Activated CD8-positive, alpha-beta memory T cell treated with anti-CD3 and anti-CD28 coated beads for 48 hours (primary cell): Measurements from ENCODE around the gene GOSR2.
"Not testable (repeated sequence)": the region's sequence is repeated elsewhere in the genome, so short reads cannot be mapped to it uniquely, and the experiment has no call there.

Experiments used
- DNase-seq, 3 experiments: peaks; one replicate each; pipeline ENCODE4 v3.0.0-alpha.2; 2020; ENCODE audit warnings: low read depth in 2 of 3, low spot score in 2 of 3

Gene GOSR2

DNA sequence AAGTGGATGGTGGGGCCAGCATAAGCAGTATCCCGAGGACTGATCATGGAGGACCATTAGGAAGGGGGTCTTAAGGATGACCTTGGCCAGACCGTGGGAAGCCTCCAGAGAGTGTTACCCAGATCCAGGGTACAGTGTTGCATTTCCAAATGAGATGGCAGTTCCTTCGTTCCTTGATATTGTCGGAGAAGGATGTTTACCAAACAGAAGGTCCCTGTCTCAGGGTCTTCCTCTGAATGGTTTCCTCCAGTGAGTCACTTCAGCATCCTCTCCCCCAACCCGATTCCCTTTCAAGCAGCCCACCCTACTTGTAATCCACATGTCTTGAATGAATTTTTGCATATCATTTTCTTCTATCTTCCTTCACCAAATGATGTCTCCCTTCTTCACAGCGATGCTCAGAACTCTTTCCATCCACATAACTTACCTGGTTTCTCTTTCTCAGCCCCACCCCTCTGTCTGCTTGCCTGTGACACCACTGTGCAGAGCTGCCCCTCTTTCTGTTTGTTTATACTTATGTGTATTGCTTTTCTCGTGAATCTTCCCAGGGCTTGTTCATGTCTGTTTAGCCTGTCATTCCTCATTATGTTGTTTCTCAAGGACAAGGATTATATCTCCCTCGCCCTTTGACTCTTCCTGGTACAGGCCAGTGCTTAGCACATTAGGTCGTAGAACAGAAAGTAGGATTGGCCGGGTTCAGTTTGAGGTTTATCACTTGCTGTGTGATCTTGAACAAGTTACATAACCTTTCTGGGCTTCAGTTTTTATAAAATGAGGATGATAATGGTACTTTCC lies 5.7 kb downstream of the GOSR2 start:
- DNase-seq: no peak

DNA sequence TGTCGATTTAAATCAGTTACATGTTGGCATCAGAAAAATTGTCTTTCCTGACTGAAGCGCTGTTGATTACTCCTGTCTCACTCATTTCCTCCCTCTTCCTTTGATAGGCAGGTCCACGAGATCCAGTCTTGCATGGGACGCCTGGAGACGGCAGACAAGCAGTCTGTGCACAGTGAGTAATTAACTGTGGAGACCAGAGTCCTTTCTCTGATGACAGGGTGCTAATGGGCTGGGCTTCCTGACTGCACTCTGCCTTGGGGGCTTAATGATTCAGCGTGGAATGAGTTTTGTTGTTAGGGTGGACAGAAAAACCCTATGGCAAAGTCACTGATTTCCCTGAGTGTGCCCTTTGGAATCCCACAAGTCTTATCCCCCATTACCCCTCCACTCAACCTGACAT lies 6.5 kb downstream of the GOSR2 start:
- DNase-seq: no peak

DNA sequence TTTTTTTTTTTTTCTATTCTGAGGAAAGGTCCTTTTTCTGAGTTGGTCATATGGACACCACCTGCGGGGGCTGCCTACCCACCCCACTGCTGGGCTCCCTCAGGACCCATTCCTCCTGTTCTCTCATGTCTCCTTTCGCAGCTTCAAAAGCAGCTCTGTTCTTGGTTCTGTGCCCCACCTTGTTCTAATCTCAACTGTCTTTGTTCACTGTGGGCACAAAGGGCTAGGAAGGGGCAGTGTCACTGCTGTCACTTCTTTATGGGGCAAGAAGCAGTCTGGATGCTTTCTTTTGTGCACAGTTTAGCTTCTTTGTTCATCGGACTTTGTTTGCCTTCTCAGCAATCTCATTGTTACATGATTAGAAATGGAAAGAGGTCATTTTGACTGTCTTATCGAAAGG lies 7.1 kb downstream of the GOSR2 start:
- no peak for DNase-seq

DNA sequence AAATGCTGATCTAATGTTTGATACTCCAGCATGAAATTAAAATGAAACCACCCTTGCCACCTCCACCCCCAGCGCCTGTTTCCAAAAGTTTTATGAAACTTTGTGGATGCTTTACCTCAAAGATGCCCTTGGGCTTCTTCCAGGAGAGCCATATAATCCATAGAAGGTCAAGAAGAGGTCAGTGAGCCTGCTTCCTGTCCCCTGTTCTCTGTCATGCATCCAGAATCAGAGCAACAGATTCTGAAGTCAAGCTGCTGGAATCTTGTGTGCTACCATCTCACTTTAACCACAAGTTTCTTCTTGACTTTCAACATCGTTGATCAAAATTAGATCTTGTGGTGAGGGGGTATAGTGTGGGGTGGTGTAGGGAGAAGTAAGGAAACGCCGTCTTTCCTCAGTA lies 8.6 kb downstream of the GOSR2 start:
- no peak for DNase-seq

DNA sequence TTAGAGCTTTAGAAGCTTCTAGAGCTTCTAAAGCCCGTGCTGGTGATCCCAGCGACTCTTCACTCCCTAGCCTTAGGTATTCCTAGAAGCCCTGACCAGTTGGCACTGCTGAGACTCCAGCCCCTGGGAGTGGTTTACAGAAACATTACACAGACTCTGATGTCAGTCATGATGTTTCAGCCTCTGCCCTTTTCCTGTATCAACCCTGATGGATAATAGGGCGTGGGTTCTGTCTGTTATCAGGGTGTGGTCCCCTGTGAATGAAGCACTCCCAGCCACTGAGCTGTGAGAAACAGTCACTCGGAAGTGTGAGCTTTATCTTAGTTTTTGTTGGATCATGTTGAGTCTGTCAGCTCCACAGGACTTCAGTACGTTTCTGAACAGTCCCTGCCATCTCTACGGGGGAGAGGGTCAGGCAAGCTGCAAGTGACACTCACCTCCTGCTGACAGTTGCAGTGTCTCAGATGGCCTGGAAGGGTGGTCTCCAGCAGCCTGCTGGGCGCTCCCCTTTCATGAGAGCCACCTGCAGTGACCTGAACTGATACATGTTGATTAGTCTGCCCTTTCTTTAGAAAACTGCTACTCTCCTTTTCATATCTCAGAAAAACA lies 12.8 kb downstream of the GOSR2 start:
- DNase-seq: no peak

DNA sequence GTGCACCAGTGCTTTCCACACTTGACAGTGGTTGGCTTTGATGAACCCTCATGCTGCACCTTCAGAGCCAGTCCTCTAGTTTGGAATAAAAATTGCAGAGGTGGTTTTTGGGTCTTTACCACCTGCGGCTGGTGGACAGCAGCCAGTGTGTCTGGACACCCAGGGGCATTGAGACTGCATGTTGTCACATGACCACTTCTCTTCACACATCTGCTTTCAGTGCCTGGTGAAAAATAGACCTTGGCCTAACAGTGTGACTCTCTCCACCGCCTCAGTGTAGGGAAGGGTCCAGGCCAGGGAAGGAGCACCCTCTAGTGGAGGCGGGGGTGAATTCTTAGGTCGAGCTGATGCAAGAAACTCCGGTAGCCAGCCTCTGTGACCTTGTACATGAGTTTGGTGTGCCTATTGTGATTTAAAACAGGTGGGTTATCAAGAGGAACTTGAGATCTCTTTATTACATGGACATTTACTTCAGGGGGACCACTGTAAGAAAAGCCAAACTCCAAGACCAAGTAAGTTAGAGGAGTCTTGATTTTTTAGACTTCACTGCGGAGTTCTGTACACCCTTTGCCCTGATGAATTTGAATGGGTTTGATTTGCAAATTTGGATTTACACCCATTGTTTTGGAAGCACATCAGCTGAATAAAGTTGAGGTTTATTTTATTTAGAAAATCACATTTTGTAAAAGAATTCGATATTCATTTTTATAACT lies 17.9 kb downstream of the GOSR2 start:
- DNase-seq: peak in 2 of 3 experiments; percentile 23 to 47

DNA sequence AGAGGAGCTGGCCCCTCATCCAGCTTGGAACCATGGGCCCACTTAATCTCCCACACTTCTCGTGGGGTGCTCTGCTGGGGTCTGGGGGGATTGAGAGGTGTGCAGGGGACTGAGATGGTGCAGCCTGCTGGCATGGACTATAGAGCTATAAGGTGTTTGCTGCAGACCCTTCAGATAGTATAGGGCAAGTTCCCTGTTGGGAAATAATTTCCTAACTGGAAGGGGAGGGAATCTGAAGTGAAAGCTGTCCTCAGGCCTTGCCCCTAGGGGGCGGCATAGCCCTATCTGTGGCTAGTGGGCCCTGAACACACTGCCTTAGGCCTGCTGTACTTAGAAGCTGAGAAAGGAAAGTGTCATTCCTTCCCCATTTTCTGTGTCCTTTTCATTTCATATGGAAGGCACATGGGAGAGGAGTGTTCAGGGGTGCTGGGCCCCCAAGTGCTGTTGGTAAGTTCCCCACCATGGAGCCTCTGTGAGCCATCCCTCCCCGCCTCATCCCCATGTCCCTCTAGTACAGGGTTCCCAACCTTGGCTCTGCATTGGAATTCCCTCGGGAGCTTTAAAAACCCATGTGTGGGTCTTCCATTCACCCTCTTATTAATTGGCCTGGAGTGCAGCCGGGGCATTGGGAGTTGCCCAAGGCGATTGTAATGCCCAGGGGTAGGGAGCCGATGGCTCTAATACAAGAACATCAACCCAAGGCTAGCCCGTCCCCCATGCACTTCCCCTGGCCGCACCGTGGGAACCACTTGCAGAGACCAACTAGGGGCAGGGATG lies 19.7 kb downstream of the GOSR2 start:
- DNase-seq: peak in 1 of 3 experiments; percentile 27

DNA sequence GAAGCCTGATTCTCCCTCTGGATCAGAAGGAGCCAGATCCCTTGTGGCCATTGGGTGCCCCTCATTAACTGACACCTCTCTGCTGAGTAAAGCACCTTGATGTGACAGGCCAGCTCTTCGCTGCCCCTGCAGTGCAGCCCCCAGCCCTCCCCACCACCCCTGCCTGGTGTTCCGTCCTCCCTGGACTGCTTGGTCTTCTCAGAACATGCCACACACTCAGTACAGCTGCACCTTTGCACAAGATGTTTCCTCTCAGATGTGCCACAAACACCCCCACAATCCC lies 20.2 kb downstream of the GOSR2 start:
- DNase-seq: no peak

DNA sequence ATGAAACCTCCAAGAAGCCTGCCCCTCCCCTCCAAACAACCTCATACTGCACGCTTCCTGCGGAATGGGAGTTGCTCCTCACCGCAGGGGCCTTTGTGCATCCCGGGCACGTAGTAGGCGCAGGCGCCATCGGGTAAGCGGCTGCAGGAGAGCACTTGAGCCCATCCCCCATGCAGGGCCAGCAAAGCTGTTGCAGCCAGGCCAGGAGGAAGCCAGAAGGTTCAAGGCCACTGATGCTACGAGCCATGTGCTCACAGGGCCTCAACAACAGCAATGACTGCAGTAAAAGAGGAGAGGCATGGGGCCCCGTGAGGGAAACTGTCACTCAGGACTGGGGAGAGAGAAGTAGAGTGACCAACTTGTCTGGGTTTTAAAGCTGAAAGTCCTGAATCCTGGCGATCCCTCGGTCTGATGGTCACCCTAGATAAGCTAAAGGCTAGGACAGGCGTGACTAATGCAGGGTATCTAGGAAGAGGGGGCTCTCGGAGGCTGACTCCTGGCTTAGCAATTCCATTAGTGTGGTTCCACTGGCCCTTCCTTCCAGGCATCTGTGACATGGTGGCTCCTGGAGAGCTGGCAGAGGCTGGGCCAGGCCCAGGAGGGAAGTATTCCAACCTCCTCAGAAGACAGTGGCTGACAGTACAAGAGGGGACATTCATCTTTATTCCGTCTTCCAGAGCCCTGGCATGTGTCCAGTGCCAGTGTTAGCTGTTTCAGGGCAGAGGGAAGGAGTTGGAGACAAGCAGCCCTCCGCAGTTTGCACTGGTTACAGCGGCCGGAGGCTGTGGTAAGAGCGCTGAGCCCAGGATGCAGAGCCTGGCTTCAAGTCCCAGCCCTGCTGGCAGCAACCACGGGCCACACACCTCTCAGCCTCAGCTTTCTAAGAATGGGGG lies 20.8 kb downstream of the GOSR2 start:
- no peak for DNase-seq

DNA sequence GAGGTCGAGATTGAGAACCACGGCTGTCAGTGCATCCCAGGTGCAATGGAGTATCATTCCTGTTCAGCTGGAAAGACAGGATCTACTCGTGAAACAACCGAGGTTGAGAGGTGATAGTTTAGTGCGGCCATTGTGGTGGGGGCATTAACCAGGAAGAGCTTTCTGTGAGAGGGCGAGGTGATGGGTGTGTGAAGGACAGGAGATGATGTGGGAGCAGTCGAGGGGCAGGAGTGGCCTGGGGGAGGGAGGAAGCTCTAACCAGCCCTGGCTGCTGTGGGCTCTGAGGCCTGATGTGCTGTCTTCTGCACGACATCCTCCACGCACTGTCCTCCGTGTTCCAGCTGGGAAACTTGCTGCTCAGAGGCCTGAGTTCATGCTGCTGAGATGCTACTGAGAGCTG lies 22.0 kb downstream of the GOSR2 start:
- no peak for DNase-seq

DNA sequence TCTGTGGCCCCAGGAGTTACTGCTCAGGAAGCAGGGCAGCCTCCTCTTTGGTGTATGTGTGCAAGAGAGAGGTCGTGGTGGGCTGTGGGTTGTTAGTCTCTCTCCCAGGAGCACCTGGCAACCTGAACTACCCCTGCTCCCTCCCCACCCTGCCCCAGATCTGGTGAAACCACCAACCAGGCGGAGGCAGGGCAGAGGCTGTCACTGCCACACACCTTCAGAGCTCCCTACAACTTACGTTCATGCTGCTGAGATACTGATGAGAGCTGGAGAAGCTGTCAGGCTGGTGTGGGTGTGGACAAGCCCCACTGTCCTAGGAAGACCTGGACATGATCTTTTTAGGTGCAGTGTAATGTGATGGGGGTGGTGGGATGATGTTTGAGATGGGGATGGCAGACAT lies 24.3 kb downstream of the GOSR2 start:
- DNase-seq: no peak

DNA sequence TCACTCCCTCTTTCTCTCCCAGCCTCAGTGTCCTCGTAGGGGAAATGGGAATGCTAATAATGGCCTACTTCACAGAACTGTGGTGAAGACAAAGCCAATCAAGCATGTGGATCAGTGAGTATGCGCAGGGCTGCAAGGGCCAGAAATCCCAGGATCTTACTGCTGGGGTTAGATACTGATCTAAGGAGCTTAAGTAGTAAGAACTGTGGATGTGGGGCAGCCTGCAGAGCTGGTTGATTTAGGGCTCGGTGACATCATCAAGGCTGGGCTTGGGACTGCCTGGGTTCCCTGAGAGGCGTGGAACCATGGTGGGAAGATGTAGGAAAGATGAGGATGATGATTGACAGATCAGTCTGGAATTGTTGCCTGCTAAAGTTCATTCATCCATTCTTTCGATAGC lies 25.6 kb downstream of the GOSR2 start:
- DNase-seq: no peak

DNA sequence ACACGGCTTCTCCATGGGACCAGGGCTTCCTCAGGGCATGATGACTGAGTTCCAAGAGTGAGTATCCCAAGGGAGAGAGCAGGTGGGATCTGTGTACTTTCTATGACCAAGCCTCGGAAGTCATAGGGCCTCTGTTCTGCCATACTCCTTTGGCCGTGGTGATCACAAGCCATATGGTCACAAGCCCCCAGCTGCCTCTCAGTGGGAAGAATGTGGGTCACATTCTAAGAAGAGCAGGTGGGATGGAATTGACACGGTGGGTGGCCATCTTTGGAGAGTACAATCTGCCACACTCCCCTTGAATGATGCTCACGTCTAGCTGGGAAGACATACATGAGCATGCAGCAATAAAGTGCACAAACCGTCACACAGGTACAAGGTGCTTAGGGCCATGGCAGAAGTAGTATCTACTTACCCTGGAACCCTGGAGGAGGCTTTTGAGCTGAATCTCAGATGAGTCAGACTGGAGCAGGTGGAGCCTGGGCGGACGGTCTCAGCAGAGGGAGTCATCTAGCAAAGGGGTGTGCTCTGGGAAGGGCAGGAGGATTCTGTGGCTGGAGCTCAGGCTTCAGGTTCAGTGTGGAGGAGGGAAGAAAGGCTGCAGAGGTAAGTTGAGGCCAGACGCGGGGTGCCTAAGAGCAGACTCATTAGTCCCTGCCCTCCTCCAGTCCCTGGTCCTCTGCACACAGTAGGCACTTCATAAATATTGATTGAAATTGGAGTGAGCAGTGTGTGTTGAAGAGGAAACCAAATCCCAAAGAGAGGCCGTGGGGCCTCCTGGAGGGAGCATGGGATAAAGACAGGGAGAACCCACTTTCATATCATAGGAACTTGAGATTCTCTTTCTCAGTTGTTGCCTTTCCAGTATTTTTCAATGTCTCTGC lies 26.6 kb downstream of the GOSR2 start:
- DNase-seq: no peak

DNA sequence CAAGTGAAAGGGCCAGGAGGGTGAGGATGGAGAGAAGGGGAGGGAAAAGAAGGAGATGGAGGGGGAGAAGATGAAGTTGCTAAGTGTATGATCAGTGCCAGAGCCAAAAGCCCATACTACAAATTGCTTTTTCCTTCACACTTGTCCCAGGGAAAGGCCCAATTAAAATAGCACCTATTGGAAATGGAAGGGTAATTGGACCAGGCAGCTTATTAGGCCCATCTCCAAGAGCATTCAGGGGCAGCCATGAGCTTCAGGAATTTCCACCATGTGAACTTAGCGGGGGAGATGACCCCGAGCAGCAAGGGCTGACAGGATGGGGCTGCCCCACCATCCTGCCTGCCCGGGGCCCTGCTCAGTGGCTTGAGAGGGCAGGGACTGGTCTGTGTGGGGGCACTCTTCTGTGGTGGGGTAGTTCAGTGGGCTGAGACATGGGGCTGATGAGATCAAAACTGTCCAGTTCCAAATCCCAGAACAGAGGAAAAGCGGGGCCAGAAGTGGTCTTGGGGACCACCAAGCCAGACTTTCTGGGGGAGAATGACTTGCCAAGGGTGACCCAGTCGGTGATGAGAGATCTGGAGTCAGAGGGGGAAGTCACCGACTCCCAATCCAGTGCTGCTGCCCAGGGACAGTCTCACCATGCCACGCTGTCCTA lies 27.5 kb downstream of the GOSR2 start:
- no peak for DNase-seq

DNA sequence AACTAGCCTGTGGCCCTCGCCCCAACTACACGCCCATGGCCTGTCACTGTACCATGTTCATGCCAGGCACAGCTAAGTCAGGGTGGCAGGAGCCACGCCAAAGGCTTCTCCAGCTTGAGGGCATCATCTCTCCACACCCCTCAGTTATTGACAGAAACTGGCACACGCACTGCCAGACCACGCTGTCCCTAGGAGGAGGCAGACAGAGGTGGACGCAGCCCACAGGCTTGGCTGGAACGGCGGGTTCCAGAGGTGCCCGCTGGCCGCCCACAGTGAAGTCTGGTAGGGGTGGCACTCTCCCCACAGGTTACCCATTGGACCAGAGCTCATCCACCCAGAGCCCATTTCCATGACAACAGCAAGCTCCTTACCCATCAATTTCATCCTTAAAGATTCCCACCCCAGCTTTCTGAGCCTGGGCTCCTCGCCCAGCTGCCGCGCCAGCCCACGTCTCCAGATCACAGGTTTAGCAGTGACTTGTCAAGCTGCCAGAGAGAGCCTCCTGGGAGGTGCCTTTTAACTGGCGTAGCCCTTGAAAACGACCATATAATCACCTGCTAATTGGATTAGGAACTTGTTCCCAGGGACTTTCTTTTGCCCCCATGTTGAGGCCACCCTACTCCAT lies 28.1 kb downstream of the GOSR2 start:
- DNase-seq: no peak

DNA sequence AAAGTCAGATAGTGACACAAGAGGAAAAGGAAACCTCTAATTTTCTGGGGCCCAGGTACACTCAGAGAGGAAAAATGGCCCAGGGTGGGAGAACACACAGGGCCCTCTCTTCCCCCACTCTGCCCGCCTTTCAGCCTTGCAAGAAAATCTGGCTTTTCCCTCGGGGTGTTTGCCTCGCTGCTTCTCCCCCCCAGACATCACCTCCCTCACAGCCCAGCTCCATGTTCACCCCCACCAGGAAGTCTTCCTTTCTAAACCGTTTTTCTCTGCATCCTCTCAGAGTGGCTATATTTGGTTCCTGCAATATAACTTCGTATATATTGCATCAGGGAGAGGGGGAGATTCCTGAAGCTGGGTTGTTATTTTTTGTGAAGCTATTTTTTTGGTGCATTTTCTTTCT lies 28.7 kb downstream of the GOSR2 start:
- DNase-seq: no peak

DNA sequence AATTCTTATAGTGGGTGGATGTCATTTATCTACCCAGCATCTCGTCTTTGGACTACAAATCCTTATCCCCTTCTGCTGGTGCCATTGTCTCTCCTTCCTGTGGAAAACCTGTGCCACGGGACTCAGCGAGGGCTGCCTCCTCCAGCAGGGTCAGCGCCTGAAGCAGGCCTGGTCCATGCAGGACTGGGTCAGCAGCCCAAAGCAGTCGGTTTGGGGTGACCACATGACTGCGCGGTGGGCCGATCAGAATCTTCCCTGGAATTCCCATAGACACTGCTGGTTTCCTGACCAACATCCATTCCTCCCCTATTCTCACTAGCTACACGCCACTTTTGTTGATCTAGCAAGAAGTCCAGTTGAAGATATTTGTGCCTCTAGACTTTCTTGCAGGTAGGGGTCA lies 29.2 kb downstream of the GOSR2 start:
- no peak for DNase-seq

DNA sequence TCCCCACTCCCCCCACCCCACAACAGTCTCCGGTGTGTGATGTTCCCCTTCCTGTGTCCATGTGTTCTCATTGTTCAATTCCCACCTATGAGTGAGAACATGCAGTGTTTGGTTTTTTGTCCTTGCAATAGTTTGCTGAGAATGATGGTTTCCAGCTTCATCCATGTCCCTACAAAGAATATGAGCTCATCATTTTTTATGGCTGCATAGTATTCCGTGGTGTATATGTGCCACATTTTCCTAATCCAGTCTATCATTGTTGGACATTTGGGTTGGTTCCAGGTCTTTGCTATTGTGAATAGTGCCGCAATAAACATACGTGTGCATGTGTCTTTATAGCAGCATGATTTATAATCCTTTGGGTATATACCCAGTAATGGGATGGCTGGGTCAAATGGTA lies 30.2 kb downstream of the GOSR2 start:
- DNase-seq: not testable (repeated sequence)

DNA sequence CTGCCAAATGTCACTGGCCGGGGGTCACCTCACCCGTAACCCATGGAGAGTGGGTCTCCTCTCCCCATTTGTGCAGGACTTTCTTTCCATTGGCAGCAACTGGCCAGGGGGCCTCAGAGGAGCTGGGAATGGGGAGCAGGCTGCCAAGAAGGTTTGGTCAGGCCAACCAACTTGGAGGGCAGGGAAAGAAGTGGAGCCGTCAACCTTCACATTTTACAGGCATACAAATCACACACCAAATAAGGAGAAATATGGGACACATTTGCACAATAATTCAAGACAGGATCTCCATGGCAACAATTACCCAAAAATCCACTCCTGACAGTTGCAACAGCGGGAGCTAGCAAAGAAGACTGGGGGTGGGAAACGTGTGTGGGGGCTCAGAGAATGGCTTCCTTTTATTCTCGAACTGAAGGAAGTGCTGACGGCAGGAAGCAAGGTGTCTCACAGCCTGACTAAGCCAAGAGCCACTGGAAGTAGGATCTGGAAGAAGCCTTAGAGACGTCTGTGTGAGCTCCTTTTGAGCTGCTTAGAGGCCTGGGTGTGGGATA lies 35.2 kb downstream of the GOSR2 start:
- DNase-seq: no peak
